ENCODE measurements around the gene RILP. TPM values are rescaled to one million over a fixed set of nuclear protein-coding genes. Genes with fewer than 3 reads are reported as not detected.
A peak's percentile ranks its signal among the peaks of the same experiment; 100 is the strongest.

Gene RILP
- total and polyA plus RNA-seq, 10 of the 15 experiments (the other 5 are each of a cell fraction or from before 2014, with no cell fraction given) = 0.60 to 6.1 (median 3.3) TPM; not detected in 1

DNA sequence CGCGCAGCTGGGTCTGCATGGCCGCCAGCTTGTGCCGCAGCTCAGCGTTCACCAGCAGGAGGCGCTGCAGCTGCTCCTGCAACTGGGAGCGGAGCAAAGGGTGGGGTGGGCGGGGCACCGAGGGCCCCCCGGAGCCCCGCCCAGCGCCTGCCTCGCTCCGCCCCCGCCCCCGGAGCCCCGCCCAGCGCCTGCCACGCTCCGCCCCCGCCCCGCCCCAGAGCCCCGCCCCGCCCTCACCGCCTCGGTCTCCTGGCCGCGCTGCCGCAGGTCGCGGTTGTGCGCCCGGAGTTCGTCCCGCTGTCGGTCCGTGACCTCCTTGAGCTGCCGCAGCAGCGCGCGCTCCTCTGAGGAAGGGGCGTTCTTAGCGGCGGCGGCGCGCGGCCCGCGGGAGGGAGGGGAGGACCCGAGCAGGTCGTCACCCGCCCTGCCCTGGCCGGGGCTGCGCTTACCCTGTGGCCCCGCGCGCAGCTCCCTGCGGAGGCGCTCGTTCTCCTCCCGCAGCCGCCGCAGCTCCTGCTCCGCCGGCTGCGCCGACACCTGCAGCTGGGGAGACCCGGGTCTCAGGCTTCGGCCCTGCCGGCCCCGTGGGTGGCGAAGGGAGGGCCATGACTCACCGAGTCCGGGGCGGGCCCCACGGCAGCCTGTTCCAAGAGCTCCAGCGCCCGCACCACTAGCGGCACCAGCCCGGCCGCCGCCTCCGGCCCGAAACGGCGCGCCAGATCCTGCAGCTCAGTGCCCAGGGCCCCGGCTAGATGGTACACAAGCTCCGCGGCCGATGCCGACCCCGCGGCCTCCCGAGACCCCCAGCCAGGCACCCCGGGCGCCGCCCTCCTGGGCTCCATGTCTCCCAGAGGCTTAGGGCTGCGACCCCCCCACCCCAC, 463 bp downstream of the RILP start (continued):
- TF ChIP-seq TCF3 (IDR thresholded peaks at IDR 0.05; ENCODE audit: borderline replicate concordance, insufficient read depth, low read depth, low read length) (peak; percentile 91; the same call in 1 of the 2 replicates), HCFC1 (IDR thresholded peaks at IDR 0.05; ENCODE audit: low read length) (peak; percentile 35; the same call in 1 of the 2 replicates), NFXL1 (IDR thresholded peaks at IDR 0.05; ENCODE audit: borderline replicate concordance) (no peak), ZBED1 (IDR thresholded peaks at IDR 0.05; ENCODE audit: borderline replicate concordance) (0 out of 2 replicates have a peak, but pooled peaks have one; percentile 26), NR2F1 (conservative IDR thresholded peaks at IDR 0.05) (peak; percentile 39), RAD21 (IDR thresholded peaks at IDR 0.05; ENCODE audit: insufficient read depth, low read depth, low read length) (peak; percentile 57), MTA2 (IDR thresholded peaks at IDR 0.05; ENCODE audit: low read depth) (no peak), BHLHE40 (IDR thresholded peaks at IDR 0.05; ENCODE audit: borderline replicate concordance in 1 of 2, low read depth in 2 of 2, low read length in 1 of 2) (peak; percentile 33 to 66; a peak in 3 of 4 replicates), IKZF1 (conservative IDR thresholded peaks at IDR 0.05) (peak; percentile 7; the same call in 1 of the 2 replicates), ZNF207 (IDR thresholded peaks at IDR 0.05; ENCODE audit: borderline replicate concordance) (peak; percentile 78; the same call in 1 of the 2 replicates), CREM (IDR thresholded peaks at IDR 0.05; ENCODE audit: low read depth) (0 out of 2 replicates have a peak, but pooled peaks have one; percentile 41), MXI1 (IDR thresholded peaks at IDR 0.05; ENCODE audit: low read depth, low read length) (0 out of 2 replicates have a peak, but pooled peaks have one; percentile 33), RB1 (IDR thresholded peaks at IDR 0.05; ENCODE audit: borderline replicate concordance) (peak; percentile 65; the same call in 1 of the 2 replicates), POLR2A (IDR thresholded peaks at IDR 0.05; ENCODE audit: low read depth, low read length) (peak; percentile 73), SMC3 (IDR thresholded peaks at IDR 0.05; ENCODE audit: borderline replicate concordance, low read length) (peak; percentile 71), STAT1 (conservative IDR thresholded peaks at IDR 0.05) (0 out of 2 replicates have a peak, but pooled peaks have one; percentile 40), EGR1 (IDR thresholded peaks at IDR 0.05; ENCODE audit: borderline replicate concordance in 1 of 2, low read depth in 2 of 2, low read length in 2 of 2) (peak in 1 of 2 experiments; percentile 51; a peak in 1 of 3 replicates), RUNX3 (IDR thresholded peaks at IDR 0.05; ENCODE audit: low read length) (peak; percentile 37; the same call in 1 of the 2 replicates), DPF2 (IDR thresholded peaks at IDR 0.05) (peak; percentile 57; the same call in 1 of the 2 replicates)
- TF ChIP-seq, protein P1, sequence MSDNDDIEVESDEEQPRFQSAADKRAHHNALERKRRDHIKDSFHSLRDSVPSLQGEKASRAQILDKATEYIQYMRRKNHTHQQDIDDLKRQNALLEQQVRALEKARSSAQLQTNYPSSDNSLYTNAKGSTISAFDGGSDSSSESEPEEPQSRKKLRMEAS (IDR thresholded peaks at IDR 0.05; ENCODE audit: low read depth, low read length) = peak; percentile 83; the same call in 1 of the 2 replicates
- TF ChIP-seq, protein P2, sequence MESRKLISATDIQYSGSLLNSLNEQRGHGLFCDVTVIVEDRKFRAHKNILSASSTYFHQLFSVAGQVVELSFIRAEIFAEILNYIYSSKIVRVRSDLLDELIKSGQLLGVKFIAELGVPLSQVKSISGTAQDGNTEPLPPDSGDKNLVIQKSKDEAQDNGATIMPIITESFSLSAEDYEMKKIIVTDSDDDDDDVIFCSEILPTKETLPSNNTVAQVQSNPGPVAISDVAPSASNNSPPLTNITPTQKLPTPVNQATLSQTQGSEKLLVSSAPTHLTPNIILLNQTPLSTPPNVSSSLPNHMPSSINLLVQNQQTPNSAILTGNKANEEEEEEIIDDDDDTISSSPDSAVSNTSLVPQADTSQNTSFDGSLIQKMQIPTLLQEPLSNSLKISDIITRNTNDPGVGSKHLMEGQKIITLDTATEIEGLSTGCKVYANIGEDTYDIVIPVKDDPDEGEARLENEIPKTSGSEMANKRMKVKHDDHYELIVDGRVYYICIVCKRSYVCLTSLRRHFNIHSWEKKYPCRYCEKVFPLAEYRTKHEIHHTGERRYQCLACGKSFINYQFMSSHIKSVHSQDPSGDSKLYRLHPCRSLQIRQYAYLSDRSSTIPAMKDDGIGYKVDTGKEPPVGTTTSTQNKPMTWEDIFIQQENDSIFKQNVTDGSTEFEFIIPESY (IDR thresholded peaks at IDR 0.05) = no peak
- TF ChIP-seq, protein P3, sequence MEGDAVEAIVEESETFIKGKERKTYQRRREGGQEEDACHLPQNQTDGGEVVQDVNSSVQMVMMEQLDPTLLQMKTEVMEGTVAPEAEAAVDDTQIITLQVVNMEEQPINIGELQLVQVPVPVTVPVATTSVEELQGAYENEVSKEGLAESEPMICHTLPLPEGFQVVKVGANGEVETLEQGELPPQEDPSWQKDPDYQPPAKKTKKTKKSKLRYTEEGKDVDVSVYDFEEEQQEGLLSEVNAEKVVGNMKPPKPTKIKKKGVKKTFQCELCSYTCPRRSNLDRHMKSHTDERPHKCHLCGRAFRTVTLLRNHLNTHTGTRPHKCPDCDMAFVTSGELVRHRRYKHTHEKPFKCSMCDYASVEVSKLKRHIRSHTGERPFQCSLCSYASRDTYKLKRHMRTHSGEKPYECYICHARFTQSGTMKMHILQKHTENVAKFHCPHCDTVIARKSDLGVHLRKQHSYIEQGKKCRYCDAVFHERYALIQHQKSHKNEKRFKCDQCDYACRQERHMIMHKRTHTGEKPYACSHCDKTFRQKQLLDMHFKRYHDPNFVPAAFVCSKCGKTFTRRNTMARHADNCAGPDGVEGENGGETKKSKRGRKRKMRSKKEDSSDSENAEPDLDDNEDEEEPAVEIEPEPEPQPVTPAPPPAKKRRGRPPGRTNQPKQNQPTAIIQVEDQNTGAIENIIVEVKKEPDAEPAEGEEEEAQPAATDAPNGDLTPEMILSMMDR (IDR thresholded peaks at IDR 0.05 in 2 of 3, conservative IDR thresholded peaks at IDR 0.05 in 1 of 3; ENCODE audit: control insufficient read depth in 2 of 3, extremely low read depth in 1 of 3, insufficient read depth in 1 of 3, low read depth in 3 of 3, low read length in 3 of 3) = peak; percentile 78 to 99 (median 97)
- TF ChIP-seq, protein P4, sequence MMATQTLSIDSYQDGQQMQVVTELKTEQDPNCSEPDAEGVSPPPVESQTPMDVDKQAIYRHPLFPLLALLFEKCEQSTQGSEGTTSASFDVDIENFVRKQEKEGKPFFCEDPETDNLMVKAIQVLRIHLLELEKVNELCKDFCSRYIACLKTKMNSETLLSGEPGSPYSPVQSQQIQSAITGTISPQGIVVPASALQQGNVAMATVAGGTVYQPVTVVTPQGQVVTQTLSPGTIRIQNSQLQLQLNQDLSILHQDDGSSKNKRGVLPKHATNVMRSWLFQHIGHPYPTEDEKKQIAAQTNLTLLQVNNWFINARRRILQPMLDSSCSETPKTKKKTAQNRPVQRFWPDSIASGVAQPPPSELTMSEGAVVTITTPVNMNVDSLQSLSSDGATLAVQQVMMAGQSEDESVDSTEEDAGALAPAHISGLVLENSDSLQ (IDR thresholded peaks at IDR 0.05) = no peak

Data from GM12878 (cell line).